ENCODE results near the gene MACROD2. TPM values are rescaled to one million over a fixed set of nuclear protein-coding genes. Genes with fewer than 3 reads are reported as not detected.

MACROD2 gene
- polyA plus RNA-seq, 2 of the 4 experiments (the other 2 are of a cell fraction), result 0.96 to 1.3 TPM

- peaks cover 4% of the 10 kb centered on the region; the same call in 1 of the 3 replicates for H3K4me1 ChIP-seq
Measured at GRCh38 chr20:15702161-15702560, 1706.8 kb downstream of the MACROD2 start.

GRCh38 chr20:15703171-15703911, 1708.0 kb downstream of the MACROD2 start:
- ChIA-PET POLR2A (no interaction called here), CTCF (no interaction called here)
- Histone ChIP-seq H3K9me3 (no peaks in the 10 kb centered on the region), H3K27ac (no peak overlapping the region), H3K4me1 (peaks cover 4% of the 10 kb centered on the region; the same call in 1 of the 3 replicates), H3K4me2 (peak overlapping the region; percentile 28; the same call in 1 of the 3 replicates), H3K4me3 (no peak overlapping the region)
- 6% methylated on average over 4 of the region's 4 CpGs for WGBS (ENCODE audit: missing lambda C conversion rate)
- ATAC-seq (peak; percentile 50 to 80; a peak in 5 of 6 replicates), FAIRE-seq (peak; percentile 43), DNase-seq (ENCODE audit: low read depth in 1 of 2, low spot score in 1 of 2) (peak; percentile 36 to 50)
- no peak for TF ChIP-seq FOSL2 (IDR thresholded peaks at IDR 0.05)
- peak; percentile 46 for TF ChIP-seq FOSL2 (CRISPR knock-in tag; IDR thresholded peaks at IDR 0.05)
- TF ChIP-seq EHF (CRISPR knock-in tag; IDR thresholded peaks at IDR 0.05), result no peak
- no peak for TF ChIP-seq HEYL (CRISPR knock-in tag; IDR thresholded peaks at IDR 0.05)
- peak; percentile 43; the same call in 1 of the 2 replicates for TF ChIP-seq JUNB (IDR thresholded peaks at IDR 0.05)
- TF ChIP-seq POLR2A (IDR thresholded peaks at IDR 0.05; ENCODE audit: low read length), result no peak

More at GRCh38 chr20:15702161-15702560, 1706.8 kb downstream of the MACROD2 start:
- POLR2A ChIA-PET, result no interaction called here
- no peak overlapping the region for H3K4me3 ChIP-seq
- FAIRE-seq, result peak; percentile 81
- H3K9me3 ChIP-seq, result no peaks in the 10 kb centered on the region
- TF ChIP-seq HEYL (CRISPR knock-in tag; IDR thresholded peaks at IDR 0.05) (no peak), ZFP36 (IDR thresholded peaks at IDR 0.05; ENCODE audit: borderline replicate concordance, partially characterized antibody) (no peak), EHMT2 (IDR thresholded peaks at IDR 0.05; ENCODE audit: low read depth) (no peak), ELK1 (IDR thresholded peaks at IDR 0.05; ENCODE audit: low read depth, low read length) (no peak), RARB (CRISPR knock-in tag; IDR thresholded peaks at IDR 0.05) (no peak), CHD2 (IDR thresholded peaks at IDR 0.05; ENCODE audit: low read length, partially characterized antibody) (no peak), MAX (IDR thresholded peaks at IDR 0.05) (no peak), USF2 (IDR thresholded peaks at IDR 0.05) (no peak), SREBF2 (IDR thresholded peaks at IDR 0.05) (no peak), ZSCAN20 (CRISPR knock-in tag; IDR thresholded peaks at IDR 0.05) (no peak)
- 24% methylated on average over 2 of the region's 2 CpGs for WGBS (ENCODE audit: missing lambda C conversion rate)
- no peak overlapping the region for H3K4me2 ChIP-seq
- H3K27ac ChIP-seq, result no peak overlapping the region
- CTCF ChIA-PET, result interaction anchor here (1.3 kb wide), 1 partner anchor 13 kb away, joined by 5 read pairs; no protein-coding TSS in a partner anchor
- no peak for ATAC-seq
- DNase-seq (ENCODE audit: low read depth in 1 of 2, low spot score in 1 of 2), result no peak

- TF ChIP-seq MAZ (IDR thresholded peaks at IDR 0.05; ENCODE audit: borderline replicate concordance, low read depth, low read length) (no peak), RNF2 (IDR thresholded peaks at IDR 0.05; ENCODE audit: borderline replicate concordance, low read depth) (no peak), MYC (IDR thresholded peaks at IDR 0.05; ENCODE audit: borderline replicate concordance, low read length) (no peak), NR3C1 (IDR thresholded peaks at IDR 0.05) (no peak)
- Histone ChIP-seq H3K4me1 (peaks cover 4% of the 10 kb centered on the region; the same call in 1 of the 3 replicates), H3K4me2 (no peak overlapping the region), H3K4me3 (no peak overlapping the region), H3K27ac (no peak overlapping the region), H3K9me3 (no peaks in the 10 kb centered on the region)
- CTCF ChIA-PET, result no interaction called here
- WGBS (ENCODE audit: missing lambda C conversion rate), result 30% methylated on average over 3 of the region's 3 CpGs
- ATAC-seq (no peak), FAIRE-seq (peak; percentile 7), DNase-seq (ENCODE audit: low read depth in 1 of 2, low spot score in 1 of 2) (no peak)
- POLR2A ChIA-PET, result no interaction called here
Measured at GRCh38 chr20:15705975-15706374, 1710.7 kb downstream of the MACROD2 start.

- H3K27ac ChIP-seq, result no peak overlapping the region
- POLR2A ChIA-PET, result no interaction called here
Measured at GRCh38 chr20:15706719-15707118, 1711.4 kb downstream of the MACROD2 start.

More at GRCh38 chr20:15706719-15707118, 1711.4 kb downstream of the MACROD2 start:
- ATAC-seq (no peak), DNase-seq (ENCODE audit: low read depth in 1 of 2, low spot score in 1 of 2) (no peak), FAIRE-seq (no peak)
- CTCF ChIA-PET, result no interaction called here
- TF ChIP-seq MYC (IDR thresholded peaks at IDR 0.05; ENCODE audit: borderline replicate concordance, low read length), result no peak
- no peak for TF ChIP-seq ZFP36 (IDR thresholded peaks at IDR 0.05; ENCODE audit: borderline replicate concordance, partially characterized antibody)
- no peak for TF ChIP-seq FOXS1 (CRISPR knock-in tag; IDR thresholded peaks at IDR 0.05)
- TF ChIP-seq EHMT2 (IDR thresholded peaks at IDR 0.05; ENCODE audit: low read depth), result no peak
- no peak for TF ChIP-seq HOXB5 (CRISPR knock-in tag; IDR thresholded peaks at IDR 0.05)
- TF ChIP-seq TFCP2L1 (CRISPR knock-in tag; IDR thresholded peaks at IDR 0.05), result no peak
- no peak for TF ChIP-seq MAX (IDR thresholded peaks at IDR 0.05)
- no peak for TF ChIP-seq HEYL (CRISPR knock-in tag; IDR thresholded peaks at IDR 0.05)
- no peak for TF ChIP-seq HDAC2 (IDR thresholded peaks at IDR 0.05)
- H3K4me3 ChIP-seq, result no peak overlapping the region
- H3K4me1 ChIP-seq, result peaks cover 4% of the 10 kb centered on the region; the same call in 1 of the 3 replicates
- H3K4me2 ChIP-seq, result no peak overlapping the region
- no peaks in the 10 kb centered on the region for H3K9me3 ChIP-seq

Data from A549 (cell line).